IgD-negative memory B cell (primary cell): ENCODE data around the gene ADARB2. TPM values are rescaled to one million over a fixed set of nuclear protein-coding genes. Genes with fewer than 3 reads are reported as not detected.
A peak's percentile ranks its signal among the peaks of the same experiment; 100 is the strongest.

Source experiments
- H3K27ac Mint-ChIP-seq, 3 donors: one replicate each; pipeline ENCODE4 v1.8.0; 2020 to 2022; ENCODE audit warnings: mild to moderate bottlenecking in 3 of 3, mixed read lengths in 3 of 3, moderate library complexity in 1 of 3
- H3K27me3 Mint-ChIP-seq: one replicate; pipeline ENCODE4 v1.8.0; 2021; ENCODE audit warnings: mixed read lengths
- H3K36me3 Mint-ChIP-seq: one replicate; pipeline ENCODE4 v1.8.0; 2020; ENCODE audit warnings: mild to moderate bottlenecking, mixed read lengths
- H3K4me1 Mint-ChIP-seq, 3 donors: one replicate each; pipeline ENCODE4 v1.8.0; 2020 to 2022; ENCODE audit warnings: mixed read lengths in 3 of 3, mild to moderate bottlenecking in 1 of 3
- H3K4me3 Mint-ChIP-seq, 4 donors: one replicate each; pipeline ENCODE4 v1.8.0; 2020 to 2022; ENCODE audit warnings: mild to moderate bottlenecking in 4 of 4, mixed read lengths in 4 of 4, moderate library complexity in 3 of 4
- H3K9me3 Mint-ChIP-seq, 3 donors: one replicate each; pipeline ENCODE4 v1.8.0; 2020 to 2021; ENCODE audit warnings: mixed read lengths in 3 of 3, mild to moderate bottlenecking in 1 of 3
- polyA plus RNA-seq: library from polyadenylated mRNA; unstranded; fragments of 300-500 nt; fragmentation: Illumina TruSeq; gene quantifications from one replicate; pipeline ENCODE4 v1.2.3, GENCODE V29; 2021

The ADARB2 gene
- polyA plus RNA-seq, 1 donor from 2014 or later: not detected

- H3K27ac Mint-ChIP-seq: no peak overlapping the region
- peaks cover 6 to 11% (median 9%) of the 10 kb centered on the region in 3 donors for H3K4me1 Mint-ChIP-seq
- H3K27me3 Mint-ChIP-seq: peaks cover 35% of the 10 kb centered on the region
- no peak overlapping the region for H3K4me3 Mint-ChIP-seq
- H3K9me3 Mint-ChIP-seq: no peaks in the 10 kb centered on the region
- H3K36me3 Mint-ChIP-seq: peaks cover 2% of the 10 kb centered on the region
These were observed 325.9 kb downstream of the ADARB2 start for GRCh38 chr10:1411451-1411850.

GRCh38 chr10:1410469-1411395 lies 326.6 kb downstream of the ADARB2 start:
- no peak overlapping the region for H3K4me3 Mint-ChIP-seq
- no peaks in the 10 kb centered on the region for H3K9me3 Mint-ChIP-seq
- H3K4me1 Mint-ChIP-seq: peaks cover 6 to 11% (median 9%) of the 10 kb centered on the region in 3 donors
- no peak overlapping the region for H3K27ac Mint-ChIP-seq
- H3K36me3 Mint-ChIP-seq: peaks cover 2% of the 10 kb centered on the region
- peaks cover 35% of the 10 kb centered on the region for H3K27me3 Mint-ChIP-seq

GRCh38 chr10:1410032-1410431 lies 327.3 kb downstream of the ADARB2 start:
- peaks cover 38% of the 10 kb centered on the region for H3K27me3 Mint-ChIP-seq
- no peaks in the 10 kb centered on the region for H3K9me3 Mint-ChIP-seq
- no peak overlapping the region for H3K27ac Mint-ChIP-seq
- H3K4me1 Mint-ChIP-seq: peaks cover 6 to 11% (median 9%) of the 10 kb centered on the region in 3 donors
- no peak overlapping the region for H3K4me3 Mint-ChIP-seq
- H3K36me3 Mint-ChIP-seq: peaks cover 2% of the 10 kb centered on the region

DNA sequence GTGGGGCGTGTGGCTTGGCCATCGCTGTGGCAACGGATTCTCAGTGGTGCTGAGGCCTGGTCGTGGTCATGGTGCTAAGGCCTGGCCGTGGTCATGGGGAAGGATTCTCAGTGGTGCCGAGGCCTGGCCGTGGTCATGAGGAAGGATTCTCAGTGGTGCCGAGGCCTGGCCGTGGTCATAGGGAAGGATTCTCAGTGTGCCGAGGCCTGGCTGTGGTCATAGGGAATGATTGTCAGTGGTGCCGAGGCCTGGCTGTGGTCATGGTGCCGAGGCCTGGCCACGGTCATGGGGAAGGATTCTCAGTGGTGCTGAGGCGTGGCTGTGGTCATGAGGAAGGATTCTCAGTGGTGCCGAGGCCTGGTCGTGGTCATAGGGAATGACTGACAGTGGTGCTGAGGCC lies 327.9 kb downstream of the ADARB2 start:
- H3K27me3 Mint-ChIP-seq: peaks cover 44% of the 10 kb centered on the region
- H3K4me3 Mint-ChIP-seq: no peak overlapping the region
- no peaks in the 10 kb centered on the region for H3K9me3 Mint-ChIP-seq
- H3K4me1 Mint-ChIP-seq: peaks cover 6 to 11% (median 9%) of the 10 kb centered on the region in 3 donors
- peak overlapping the region in 1 of 3 donors; percentile 13 for H3K27ac Mint-ChIP-seq
- peaks cover 2% of the 10 kb centered on the region for H3K36me3 Mint-ChIP-seq

DNA sequence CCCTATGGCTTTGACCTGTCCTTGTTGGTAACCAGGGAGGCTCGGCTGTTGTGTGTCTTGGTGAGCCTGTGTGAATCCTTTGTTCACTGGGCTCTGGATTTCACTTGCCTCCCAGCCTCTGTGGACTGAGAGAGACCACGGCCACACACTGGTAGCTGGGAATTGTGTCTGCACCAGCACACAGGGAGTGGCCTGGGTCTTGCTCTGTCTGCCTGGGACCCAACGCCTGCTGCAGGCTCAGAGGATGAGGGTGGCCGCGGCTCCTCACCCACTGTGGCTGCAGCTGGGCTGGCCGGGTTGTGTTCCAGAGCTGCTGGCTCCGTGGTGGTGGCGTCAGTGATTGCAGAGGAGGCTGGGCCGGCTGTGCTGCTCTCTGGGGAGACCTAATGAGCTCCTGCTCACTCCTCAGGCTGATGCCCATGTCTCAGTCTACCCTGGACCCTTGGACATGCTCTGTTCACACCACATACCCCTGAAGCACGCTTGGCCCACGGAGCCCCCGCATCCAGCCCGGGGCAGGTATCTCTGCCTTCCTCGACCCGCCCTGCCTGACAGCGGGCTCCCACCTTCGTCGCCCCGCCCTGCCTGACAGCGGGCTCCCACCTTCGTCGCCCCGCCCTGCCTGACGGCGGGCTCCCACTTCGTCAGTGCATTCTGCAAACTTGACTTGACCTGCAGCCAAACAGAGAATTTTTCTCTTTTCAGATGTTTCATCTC lies 328.5 kb downstream of the ADARB2 start:
- Mint-ChIP-seq H3K36me3 (peaks cover 2% of the 10 kb centered on the region), H3K4me3 (no peak overlapping the region), H3K27me3 (peaks cover 43% of the 10 kb centered on the region)

GRCh38 chr10:1406967-1407945 lies 330.1 kb downstream of the ADARB2 start:
- Mint-ChIP-seq H3K4me3 (no peak overlapping the region), H3K9me3 (no peaks in the 10 kb centered on the region), H3K36me3 (peaks cover 2% of the 10 kb centered on the region), H3K27me3 (peaks cover 36% of the 10 kb centered on the region), H3K27ac (no peak overlapping the region), H3K4me1 (peaks cover 0 to 5% (median 4%) of the 10 kb centered on the region in 3 donors)

More for the DNA sequence above, 328.5 kb downstream of the ADARB2 start:
- no peaks in the 10 kb centered on the region for H3K9me3 Mint-ChIP-seq
- no peak overlapping the region for H3K27ac Mint-ChIP-seq
- peaks cover 6 to 11% (median 9%) of the 10 kb centered on the region in 3 donors for H3K4me1 Mint-ChIP-seq

GRCh38 chr10:1406132-1406966 lies 331.0 kb downstream of the ADARB2 start:
- Mint-ChIP-seq H3K9me3 (no peaks in the 10 kb centered on the region), H3K27me3 (peaks cover 29% of the 10 kb centered on the region), H3K4me3 (no peak overlapping the region), H3K36me3 (peaks cover 2% of the 10 kb centered on the region), H3K27ac (no peak overlapping the region), H3K4me1 (peaks cover 0 to 2% (median 0%) of the 10 kb centered on the region in 3 donors)

- no peaks in the 10 kb centered on the region for H3K9me3 Mint-ChIP-seq
- no peak overlapping the region for H3K4me3 Mint-ChIP-seq
- H3K4me1 Mint-ChIP-seq: peaks cover 0 to 2% (median 0%) of the 10 kb centered on the region in 3 donors
- no peak overlapping the region for H3K27ac Mint-ChIP-seq
- peaks cover 2% of the 10 kb centered on the region for H3K36me3 Mint-ChIP-seq
- peaks cover 22% of the 10 kb centered on the region for H3K27me3 Mint-ChIP-seq
These were observed 332.7 kb downstream of the ADARB2 start for GRCh38 chr10:1404323-1405260.

GRCh38 chr10:1403508-1404322 lies 333.6 kb downstream of the ADARB2 start:
- Mint-ChIP-seq H3K4me1 (peaks cover 0 to 2% (median 0%) of the 10 kb centered on the region in 3 donors), H3K9me3 (no peaks in the 10 kb centered on the region), H3K27me3 (peaks cover 21% of the 10 kb centered on the region), H3K27ac (no peak overlapping the region), H3K36me3 (peaks cover 2% of the 10 kb centered on the region), H3K4me3 (no peak overlapping the region)

DNA sequence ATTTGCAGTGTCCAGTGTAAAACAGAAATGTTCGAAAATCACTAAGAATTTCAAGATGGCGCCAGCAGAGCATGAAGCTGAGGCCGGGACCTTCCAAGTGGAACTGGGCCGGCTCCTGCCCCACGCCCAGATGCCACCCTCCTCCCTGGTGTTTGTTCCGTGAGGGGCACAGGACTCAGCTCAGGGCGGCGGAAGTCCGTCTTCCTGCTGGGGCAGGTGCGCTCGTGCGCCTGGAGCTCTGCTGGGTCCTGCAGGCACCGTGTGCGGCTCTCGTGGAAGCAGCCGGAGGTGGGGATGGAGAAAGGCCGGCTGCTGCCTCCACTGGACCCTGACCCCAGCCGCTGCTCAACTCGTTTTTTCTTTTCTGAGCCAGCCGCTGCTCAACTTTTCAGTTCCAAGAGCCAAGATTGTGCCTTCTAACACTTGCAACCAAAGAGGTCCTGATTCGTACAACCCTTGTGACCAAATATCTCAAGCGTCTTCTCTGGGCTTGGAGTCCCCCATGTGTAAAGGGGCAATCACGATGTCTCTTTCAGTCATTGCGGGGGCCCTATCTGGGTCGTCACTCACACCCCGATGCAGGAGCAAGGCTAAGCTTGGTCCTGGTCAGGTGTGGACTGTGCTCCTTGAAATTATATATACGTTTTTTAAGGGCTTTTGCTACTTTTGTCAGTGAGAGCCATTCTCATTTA lies 334.4 kb downstream of the ADARB2 start:
- Mint-ChIP-seq H3K9me3 (no peaks in the 10 kb centered on the region), H3K27ac (no peak overlapping the region), H3K4me3 (no peak overlapping the region), H3K36me3 (no peaks in the 10 kb centered on the region), H3K4me1 (peaks cover 0 to 2% (median 0%) of the 10 kb centered on the region in 3 donors), H3K27me3 (peaks cover 17% of the 10 kb centered on the region)

GRCh38 chr10:1402016-1402770 lies 335.1 kb downstream of the ADARB2 start:
- Mint-ChIP-seq H3K9me3 (no peaks in the 10 kb centered on the region), H3K36me3 (no peaks in the 10 kb centered on the region), H3K4me1 (peaks cover 0 to 2% (median 0%) of the 10 kb centered on the region in 3 donors), H3K4me3 (no peak overlapping the region), H3K27ac (no peak overlapping the region), H3K27me3 (peaks cover 13% of the 10 kb centered on the region)
